Gastroesophageal sphincter (tissue), 4 donors: ENCODE data around the gene EGFLAM. TPM values are rescaled to one million over a fixed set of nuclear protein-coding genes. Genes with fewer than 3 reads are reported as not detected.

Experiments
- ATAC-seq: fragments of 150-250 bp; one replicate; pipeline ENCODE4 v1.9.1; 2016; ENCODE audit warnings: mild to moderate bottlenecking, moderate library complexity
- H3K27ac ChIP-seq, 4 donors: fragments of 200-600 bp; sonication (generic) in 3 of 4; 1 replicate in 3 of 4; 2 replicates in 1 of 4; pipeline ENCODE4 v1.5.1; 2016 to 2019
- H3K27me3 ChIP-seq: fragments of 200-600 bp; sonication (generic); one replicate; pipeline ENCODE4 v1.5.1; 2019
- H3K36me3 ChIP-seq, 2 donors: fragments of 200-600 bp; sonication (generic); one replicate each; pipeline ENCODE4 v1.5.1; 2019; ENCODE audit warnings: control low read depth in 1 of 2
- H3K4me1 ChIP-seq, 3 donors: fragments of 200-600 bp; sonication (generic); 1 replicate in 2 of 3; 2 replicates in 1 of 3; pipeline ENCODE4 v1.5.1; 2016 to 2019; ENCODE audit warnings: control low read depth in 2 of 3
- H3K4me3 ChIP-seq, 2 donors: fragments of 200-600 bp; sonication (generic); one replicate each; pipeline ENCODE4 v1.5.1; 2019; ENCODE audit warnings: mild to moderate bottlenecking in 1 of 2, moderate library complexity in 1 of 2
- H3K9me3 ChIP-seq, 3 donors: fragments of 200-600 bp; sonication (generic); one replicate each; pipeline ENCODE4 v1.5.1; 2017 to 2019; ENCODE audit warnings: control low read depth in 2 of 3
- CTCF ChIP-seq, 4 experiments: fragments of 200-600 bp in 2 of 4; fragments of 450-650 bp in 2 of 4; sonication (generic) in 1 of 4; IDR thresholded peaks; one replicate each; pipeline ENCODE4 v1.5.1; 2017 to 2019; ENCODE audit warnings: antibody characterized with exemption in 4 of 4, mild to moderate bottlenecking in 2 of 4, moderate library complexity in 2 of 4
- EP300 ChIP-seq: sonication (generic); formaldehyde crosslinking; IDR thresholded peaks from one replicate; pipeline ENCODE4 v1.6.1; 2017; ENCODE audit warnings: antibody characterized with exemption, mild to moderate bottlenecking
- POLR2A ChIP-seq, 2 donors: fragments of 450-650 bp; IDR thresholded peaks; one replicate each; pipeline ENCODE4 v1.6.1; 2017; ENCODE audit warnings: antibody characterized with exemption in 2 of 2, mild to moderate bottlenecking in 2 of 2, moderate library complexity in 1 of 2
- POLR2AphosphoS5 ChIP-seq: sonication (generic); formaldehyde crosslinking; IDR thresholded peaks from one replicate; pipeline ENCODE4 v1.6.1; 2017; ENCODE audit warnings: antibody characterized with exemption
- WGBS, 2 donors: methylation state at CpG; one replicate each; pipeline ENCODE4 v1.1.5; 2018; ENCODE audit warnings: low coverage in 1 of 2; 5-methylcytosine and 5-hydroxymethylcytosine counted together
- total RNA-seq, 4 donors: library from RNA; depleted of rRNA; stranded (reverse); fragments of >200 nt; gene quantifications; one replicate each; pipeline ENCODE4 v1.1.0, GENCODE V29; 2016

EGFLAM gene
- total RNA-seq, 4 donors from 2014 or later = 4.8 to 8.3 (median 7.7) TPM

- WGBS, 2 donors = 92 to 100% methylated on average over 3 to 4 of the region's 4 CpGs
- no peak overlapping the region for H3K4me3 ChIP-seq
- no peaks in the 10 kb centered on the region for H3K27me3 ChIP-seq
- no peaks in the 10 kb centered on the region for H3K4me1 ChIP-seq
- no peak for ATAC-seq
- TF ChIP-seq CTCF (IDR thresholded peaks at IDR 0.05) (no peak), POLR2AphosphoS5 (no peak), EP300 (no peak), POLR2A (IDR thresholded peaks at IDR 0.05) (no peak)
- no peak overlapping the region for H3K27ac ChIP-seq
- no peaks in the 10 kb centered on the region for H3K9me3 ChIP-seq
- no peaks in the 10 kb centered on the region for H3K36me3 ChIP-seq
Measured at GRCh38 chr5:38289457-38289856, 31.1 kb downstream of the EGFLAM start.

- Histone ChIP-seq H3K4me1 (no peaks in the 10 kb centered on the region), H3K9me3 (no peaks in the 10 kb centered on the region), H3K36me3 (no peaks in the 10 kb centered on the region), H3K4me3 (no peak overlapping the region), H3K27ac (no peak overlapping the region), H3K27me3 (no peaks in the 10 kb centered on the region)
- ATAC-seq = no peak
- 77 to 83% methylated on average over 3 to 8 of the region's 8 CpGs for WGBS, 2 donors
- TF ChIP-seq CTCF (IDR thresholded peaks at IDR 0.05) (no peak), POLR2A (IDR thresholded peaks at IDR 0.05) (no peak), EP300 (no peak), POLR2AphosphoS5 (no peak)
Measured at GRCh38 chr5:38290028-38290653, 31.8 kb downstream of the EGFLAM start.

GRCh38 chr5:38291355-38291754 lies 33.0 kb downstream of the EGFLAM start:
- ATAC-seq = no peak
- H3K36me3 ChIP-seq = no peaks in the 10 kb centered on the region
- no peaks in the 10 kb centered on the region for H3K27me3 ChIP-seq
- H3K27ac ChIP-seq = no peak overlapping the region
- TF ChIP-seq POLR2AphosphoS5 = no peak
- no peak for TF ChIP-seq CTCF (IDR thresholded peaks at IDR 0.05)
- no peak for TF ChIP-seq EP300
- 30 to 63% methylated on average over 2 of the region's 2 CpGs for WGBS, 2 donors
- no peaks in the 10 kb centered on the region for H3K4me1 ChIP-seq
- no peak overlapping the region for H3K4me3 ChIP-seq
- H3K9me3 ChIP-seq = no peaks in the 10 kb centered on the region

DNA sequence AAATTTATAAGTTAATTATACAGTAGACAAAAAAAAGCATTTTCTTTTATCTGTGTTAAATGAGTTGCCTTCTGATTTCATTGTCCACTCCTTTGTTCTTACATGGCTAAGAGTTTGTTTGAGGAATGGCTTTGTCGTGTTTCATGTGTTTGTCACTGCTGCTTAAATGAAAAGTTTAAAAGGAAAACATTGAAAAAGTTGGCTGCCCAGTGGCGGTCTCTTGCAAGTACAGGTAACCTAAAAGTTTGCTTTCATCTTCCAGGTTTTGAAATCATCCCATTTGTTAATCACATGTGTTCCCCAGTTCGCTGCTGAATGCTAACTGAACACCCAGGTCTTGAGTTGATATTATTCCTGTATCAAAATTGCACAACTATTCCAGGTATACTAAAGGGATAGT lies 33.9 kb downstream of the EGFLAM start:
- no peak overlapping the region for H3K4me3 ChIP-seq
- no peaks in the 10 kb centered on the region for H3K4me1 ChIP-seq
- no peaks in the 10 kb centered on the region for H3K36me3 ChIP-seq
- WGBS, 2 donors = 65 to 91% methylated on average over 2 to 3 of the region's 3 CpGs
- H3K27me3 ChIP-seq = no peaks in the 10 kb centered on the region
- H3K27ac ChIP-seq = no peak overlapping the region
- TF ChIP-seq POLR2A (IDR thresholded peaks at IDR 0.05) (no peak), POLR2AphosphoS5 (no peak), EP300 (no peak), CTCF (IDR thresholded peaks at IDR 0.05) (no peak)
- no peaks in the 10 kb centered on the region for H3K9me3 ChIP-seq
- ATAC-seq = no peak

DNA sequence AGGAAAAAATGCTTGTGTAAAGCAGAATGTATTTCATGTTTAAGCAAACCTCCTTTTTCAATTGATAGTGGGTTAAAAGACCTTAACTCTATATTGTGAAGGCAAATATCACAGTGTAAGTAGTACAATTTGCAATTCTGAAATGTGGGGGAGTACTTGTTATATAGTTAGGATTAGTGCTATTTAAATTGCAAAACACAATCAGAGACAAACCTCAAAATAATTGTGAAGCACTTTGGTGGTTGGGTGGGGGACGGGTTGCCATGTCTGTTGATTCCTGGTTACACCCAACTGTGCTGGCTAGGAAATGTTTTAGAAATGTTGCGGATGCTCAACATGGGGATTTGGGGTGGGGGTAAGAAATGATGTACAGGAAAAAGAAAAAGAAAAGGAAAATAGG lies 37.4 kb downstream of the EGFLAM start:
- TF ChIP-seq CTCF (IDR thresholded peaks at IDR 0.05) = no peak
- TF ChIP-seq POLR2AphosphoS5 = no peak
- no peak for TF ChIP-seq POLR2A (IDR thresholded peaks at IDR 0.05)
- TF ChIP-seq EP300 = no peak
- WGBS, 2 donors = 72 to 94% methylated on average over 2 of the region's 2 CpGs
- H3K4me3 ChIP-seq = no peak overlapping the region
- H3K27me3 ChIP-seq = no peaks in the 10 kb centered on the region
- no peaks in the 10 kb centered on the region for H3K9me3 ChIP-seq
- no peak overlapping the region for H3K27ac ChIP-seq
- H3K4me1 ChIP-seq = no peaks in the 10 kb centered on the region
- no peaks in the 10 kb centered on the region for H3K36me3 ChIP-seq
- no peak for ATAC-seq
